ENCODE results near the gene ADARB2.

The ADARB2 gene

GRCh38 chr10:1315178-1315577 lies 422.1 kb downstream of the ADARB2 start:
- DNase-seq (ENCODE audit: low spot score): no peak
- TF ChIP-seq, protein P1, sequence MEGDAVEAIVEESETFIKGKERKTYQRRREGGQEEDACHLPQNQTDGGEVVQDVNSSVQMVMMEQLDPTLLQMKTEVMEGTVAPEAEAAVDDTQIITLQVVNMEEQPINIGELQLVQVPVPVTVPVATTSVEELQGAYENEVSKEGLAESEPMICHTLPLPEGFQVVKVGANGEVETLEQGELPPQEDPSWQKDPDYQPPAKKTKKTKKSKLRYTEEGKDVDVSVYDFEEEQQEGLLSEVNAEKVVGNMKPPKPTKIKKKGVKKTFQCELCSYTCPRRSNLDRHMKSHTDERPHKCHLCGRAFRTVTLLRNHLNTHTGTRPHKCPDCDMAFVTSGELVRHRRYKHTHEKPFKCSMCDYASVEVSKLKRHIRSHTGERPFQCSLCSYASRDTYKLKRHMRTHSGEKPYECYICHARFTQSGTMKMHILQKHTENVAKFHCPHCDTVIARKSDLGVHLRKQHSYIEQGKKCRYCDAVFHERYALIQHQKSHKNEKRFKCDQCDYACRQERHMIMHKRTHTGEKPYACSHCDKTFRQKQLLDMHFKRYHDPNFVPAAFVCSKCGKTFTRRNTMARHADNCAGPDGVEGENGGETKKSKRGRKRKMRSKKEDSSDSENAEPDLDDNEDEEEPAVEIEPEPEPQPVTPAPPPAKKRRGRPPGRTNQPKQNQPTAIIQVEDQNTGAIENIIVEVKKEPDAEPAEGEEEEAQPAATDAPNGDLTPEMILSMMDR (IDR thresholded peaks at IDR 0.05; ENCODE audit: borderline replicate concordance, control extremely low read depth, extremely low read depth, insufficient read depth, missing control alignments): no peak
- in situ Hi-C loops (cut with MboI; ENCODE audit: low sequenced_read_pairs, unreplicated experiment): no loop called here

DNA sequence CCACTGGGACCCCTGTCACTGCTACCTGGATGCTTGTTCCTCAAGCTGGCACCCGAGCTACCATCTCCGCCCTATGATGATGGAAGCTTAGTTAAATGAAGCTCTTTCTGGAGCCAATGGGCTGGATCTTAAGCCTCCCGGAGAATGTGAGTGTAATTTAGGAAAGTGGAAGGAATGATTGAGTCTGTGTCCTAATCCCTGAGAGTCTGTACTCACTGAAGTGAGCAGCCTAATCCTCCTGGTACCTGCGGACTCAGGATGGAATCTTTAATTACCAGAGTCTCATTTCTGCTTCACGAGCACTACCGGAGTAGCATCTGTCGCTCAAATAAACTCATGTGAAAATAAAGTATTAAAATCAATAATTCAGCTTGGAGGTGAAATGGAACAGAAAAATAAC lies 425.6 kb downstream of the ADARB2 start:
- in situ Hi-C loops (cut with MboI; ENCODE audit: low sequenced_read_pairs, unreplicated experiment): no loop called here
- TF ChIP-seq, protein P1 (IDR thresholded peaks at IDR 0.05; ENCODE audit: borderline replicate concordance, control extremely low read depth, extremely low read depth, insufficient read depth, missing control alignments): no peak
- DNase-seq (ENCODE audit: low spot score): no peak

GRCh38 chr10:1310271-1310789 lies 427.0 kb downstream of the ADARB2 start:
- TF ChIP-seq, protein P1 (IDR thresholded peaks at IDR 0.05; ENCODE audit: borderline replicate concordance, control extremely low read depth, extremely low read depth, insufficient read depth, missing control alignments): no peak
- in situ Hi-C loops (cut with MboI; ENCODE audit: low sequenced_read_pairs, unreplicated experiment): no loop called here
- DNase-seq (ENCODE audit: low spot score): no peak

DNA sequence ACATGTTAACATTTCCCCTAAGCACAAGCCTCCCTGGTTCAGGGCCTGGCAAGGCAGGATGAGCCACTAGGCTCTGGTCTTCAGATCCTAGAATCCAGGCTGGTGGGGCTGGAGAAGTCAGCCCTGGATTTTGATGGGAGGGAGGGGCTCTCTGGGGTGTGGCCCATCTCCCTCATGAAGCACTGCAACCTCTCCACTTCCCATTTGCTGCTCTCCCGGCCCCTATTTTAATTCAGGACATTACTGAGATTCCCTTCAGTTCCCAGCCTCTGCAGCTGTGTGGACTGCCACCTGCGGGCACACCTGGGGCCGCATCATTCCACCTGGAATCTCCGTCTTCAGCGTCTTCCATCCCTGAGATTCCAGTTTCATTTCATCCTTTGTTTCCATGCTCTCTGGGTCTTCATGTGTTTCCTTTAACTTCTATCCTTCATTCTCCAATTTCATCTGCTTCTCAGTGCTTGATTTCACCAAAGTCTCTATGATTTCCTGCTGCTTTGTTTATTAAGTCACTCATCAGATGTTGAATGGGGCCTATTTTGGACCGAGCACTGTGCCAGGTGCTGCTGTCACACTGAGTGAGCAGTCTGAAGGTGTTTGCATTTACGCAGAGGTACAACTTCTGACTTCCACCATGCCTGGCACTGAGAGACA lies 427.6 kb downstream of the ADARB2 start:
- in situ Hi-C loops (cut with MboI; ENCODE audit: low sequenced_read_pairs, unreplicated experiment): no loop called here
- no peak for DNase-seq (ENCODE audit: low spot score)
- TF ChIP-seq, protein P1 (IDR thresholded peaks at IDR 0.05; ENCODE audit: borderline replicate concordance, control extremely low read depth, extremely low read depth, insufficient read depth, missing control alignments): no peak

GRCh38 chr10:1308962-1309616 lies 428.2 kb downstream of the ADARB2 start:
- in situ Hi-C loops (cut with MboI; ENCODE audit: low sequenced_read_pairs, unreplicated experiment): no loop called here
- no peak for DNase-seq (ENCODE audit: low spot score)
- TF ChIP-seq, protein P1 (IDR thresholded peaks at IDR 0.05; ENCODE audit: borderline replicate concordance, control extremely low read depth, extremely low read depth, insufficient read depth, missing control alignments): no peak

DNA sequence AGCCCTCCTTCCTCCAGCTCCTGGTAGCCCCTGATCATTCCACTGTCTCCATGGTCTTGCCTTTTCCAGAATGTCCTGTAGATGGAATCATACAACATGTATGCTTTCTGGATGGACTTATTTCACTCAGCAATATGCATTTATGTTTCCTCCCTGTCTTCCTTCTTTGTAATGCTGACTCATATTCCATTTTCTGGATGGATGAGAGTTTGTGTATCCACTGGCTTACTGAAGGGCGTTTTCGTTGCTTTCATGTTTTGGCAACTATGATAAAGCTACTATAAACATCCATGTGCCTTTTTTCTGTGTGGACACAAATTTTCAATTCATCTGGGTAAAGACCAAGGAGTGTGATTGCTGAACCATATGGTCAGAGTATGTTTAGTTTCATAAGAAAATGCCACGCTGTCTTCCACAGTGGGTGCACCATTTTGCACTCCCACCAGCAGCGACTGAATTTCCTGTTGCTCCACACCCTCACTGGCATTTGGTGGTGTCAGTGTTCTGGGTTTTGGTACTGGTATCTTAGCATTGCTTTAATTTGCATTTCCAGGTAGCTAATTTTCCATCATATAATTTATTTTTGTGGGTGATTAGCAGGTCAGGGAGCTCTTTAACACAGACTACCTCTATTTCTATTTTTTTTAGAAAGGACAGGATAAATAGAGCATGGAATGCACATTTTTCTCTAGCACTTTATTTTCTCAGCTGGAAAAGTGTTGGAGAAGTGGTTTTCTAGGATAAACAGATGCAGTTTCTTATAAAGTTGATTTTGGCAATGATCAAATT lies 429.0 kb downstream of the ADARB2 start:
- DNase-seq (ENCODE audit: low spot score): no peak
- in situ Hi-C loops (cut with MboI; ENCODE audit: low sequenced_read_pairs, unreplicated experiment): no loop called here

More for the DNA sequence above, 429.0 kb downstream of the ADARB2 start:
- TF ChIP-seq, protein P1 (IDR thresholded peaks at IDR 0.05; ENCODE audit: borderline replicate concordance, control extremely low read depth, extremely low read depth, insufficient read depth, missing control alignments): no peak

Data from GM13976 (cell line).